HCT116 (cell line): ENCODE results near the gene FCN3.

Experiments used
- CEBPB ChIP-seq: IDR thresholded peaks from 2 replicates; pipeline ENCODE4 v1.6.1; 2012; ENCODE audit warnings: low read depth
- CTCF ChIP-seq, 3 experiments: fragments of 200-600 bp in 1 of 3; sonication (generic) in 1 of 3; IDR thresholded peaks in 2 of 3; conservative IDR thresholded peaks in 1 of 3; 2 replicates each; pipeline ENCODE4 v1.5.1; 2012 to 2017; ENCODE audit warnings: low read depth in 2 of 3, low read length in 2 of 3, antibody characterized with exemption in 1 of 3, borderline replicate concordance in 1 of 3, control low read depth in 1 of 3, mild to moderate bottlenecking in 1 of 3, mixed read lengths in 1 of 3, mixed run types in 1 of 3, moderate library complexity in 1 of 3; ENCODE audit not compliant: insufficient read depth in 1 of 3
- EGR1 ChIP-seq: IDR thresholded peaks from 2 replicates; pipeline ENCODE4 v1.6.1; 2012; ENCODE audit warnings: low read depth
- ELF1 ChIP-seq: IDR thresholded peaks from 2 replicates; pipeline ENCODE4 v1.6.1; 2012; ENCODE audit warnings: low read depth, borderline replicate concordance
- EZH2 ChIP-seq: fragments of 200-600 bp; sonication (generic); IDR thresholded peaks from 2 replicates; pipeline ENCODE4 v1.6.1; 2017; ENCODE audit warnings: antibody characterized with exemption, mixed run types
- EZH2phosphoT487 ChIP-seq: fragments of 200-600 bp; IDR thresholded peaks from 2 replicates; pipeline ENCODE4 v1.6.1; 2018; ENCODE audit warnings: antibody characterized with exemption, borderline replicate concordance
- POLR2A ChIP-seq: IDR thresholded peaks from 2 replicates; pipeline ENCODE4 v1.7.0; 2011; ENCODE audit warnings: borderline replicate concordance; ENCODE audit not compliant: insufficient read depth, insufficient read length; ENCODE audit errors: extremely low read depth
- POLR2AphosphoS5 ChIP-seq: IDR thresholded peaks from 2 replicates; pipeline ENCODE4 v1.6.1; 2011; ENCODE audit warnings: mild to moderate bottlenecking, low read depth, low read length, moderate library complexity
- RAD21 ChIP-seq: IDR thresholded peaks from 2 replicates; pipeline ENCODE4 v1.6.1; 2012; ENCODE audit warnings: low read depth, mild to moderate bottlenecking
- REST ChIP-seq: IDR thresholded peaks from 2 replicates; pipeline ENCODE4 v1.6.1; 2012; ENCODE audit warnings: low read depth
- SP1 ChIP-seq: IDR thresholded peaks from 2 replicates; pipeline ENCODE4 v1.6.1; 2012; ENCODE audit warnings: low read depth
- SRF ChIP-seq: IDR thresholded peaks from 2 replicates; pipeline ENCODE4 v1.6.1; 2012; ENCODE audit warnings: low read depth
- TCF7L2 ChIP-seq: IDR thresholded peaks from 2 replicates; pipeline ENCODE4 v1.7.0; 2011; ENCODE audit warnings: borderline replicate concordance, inconsistent platforms; ENCODE audit not compliant: insufficient read depth, insufficient read length; ENCODE audit errors: extremely low read depth
- YY1 ChIP-seq: IDR thresholded peaks from 2 replicates; pipeline ENCODE4 v1.6.1; 2011; ENCODE audit warnings: low read length, low read depth, moderate library complexity, mild to moderate bottlenecking; ENCODE audit not compliant: insufficient replicate concordance; ENCODE audit errors: extremely low read depth

- TF ChIP-seq EGR1 (no peak), CTCF (IDR thresholded peaks at IDR 0.05 in 2 of 3, conservative IDR thresholded peaks at IDR 0.05 in 1 of 3; ENCODE audit: borderline replicate concordance in 1 of 3, insufficient read depth in 1 of 3, low read depth in 2 of 3, low read length in 2 of 3) (no peak), RAD21 (no peak), SP1 (no peak), SRF (no peak), CEBPB (no peak), EZH2 (no peak), POLR2AphosphoS5 (no peak), EZH2phosphoT487 (no peak), POLR2A (no peak), TCF7L2 (no peak), REST (no peak), ELF1 (no peak), YY1 (no peak)
Observed at GRCh38 chr1:27417713-27418112, 43.1 kb upstream of the FCN3 start.
